DND-41 (cell line): Measurements from ENCODE around the gene ROPN1B.

Source experiments
- ATAC-seq: fragments of 200-7000 bp; cut with Tn5 transposase; 3 replicates; pipeline ENCODE4 v1.9.1; 2021; ENCODE audit warnings: low read depth; ENCODE audit not compliant: insufficient read depth
- DNase-seq: peaks from one replicate; pipeline ENCODE4 v3.0.0-alpha.2; 2020
- H2AFZ ChIP-seq: 2 replicates; pipeline ENCODE4 v1.6.0; 2012; ENCODE audit warnings: low read depth, low read length
- H3K27ac ChIP-seq: 2 replicates; pipeline ENCODE4 v1.5.1; 2012; ENCODE audit warnings: low read length, inconsistent platforms
- H3K27me3 ChIP-seq: fragments of 200-600 bp; sonication (generic); 2 replicates; pipeline ENCODE4 v1.6.0; 2012; ENCODE audit warnings: low read length, mild to moderate bottlenecking, inconsistent platforms; ENCODE audit not compliant: insufficient read depth, poor library complexity
- H3K36me3 ChIP-seq: 2 replicates; pipeline ENCODE4 v1.5.1; 2012; ENCODE audit warnings: low read length, inconsistent platforms; ENCODE audit not compliant: insufficient read depth
- H3K4me1 ChIP-seq: 2 replicates; pipeline ENCODE4 v1.5.1; 2012; ENCODE audit warnings: mild to moderate bottlenecking, low read length; ENCODE audit not compliant: insufficient read depth
- H3K4me2 ChIP-seq: 2 replicates; pipeline ENCODE4 v1.6.0; 2012; ENCODE audit warnings: mild to moderate bottlenecking, moderate library complexity, low read length, inconsistent platforms; ENCODE audit not compliant: insufficient read depth
- H3K4me3 ChIP-seq, 2 experiments: fragments of 200-600 bp in 1 of 2; shearing (Covaris generic) in 1 of 2; 2 replicates each; pipeline ENCODE4 v1.5.1; 2012 to 2016; ENCODE audit warnings: inconsistent platforms in 2 of 2, low read length in 2 of 2, mild to moderate bottlenecking in 2 of 2, low read depth in 1 of 2, moderate library complexity in 1 of 2
- H3K79me2 ChIP-seq: 2 replicates; pipeline ENCODE4 v1.6.0; 2012; ENCODE audit warnings: low read length, inconsistent platforms; ENCODE audit not compliant: insufficient read depth
- H3K9ac ChIP-seq: 2 replicates; pipeline ENCODE4 v1.6.0; 2012; ENCODE audit warnings: low read depth, mild to moderate bottlenecking, inconsistent platforms, low read length, moderate library complexity
- H3K9me3 ChIP-seq: 2 replicates; pipeline ENCODE4 v1.5.1; 2012; ENCODE audit warnings: low read length, moderate library complexity, mild to moderate bottlenecking, inconsistent platforms; ENCODE audit not compliant: insufficient read depth, severe bottlenecking
- H4K20me1 ChIP-seq: 2 replicates; pipeline ENCODE4 v1.6.0; 2012; ENCODE audit warnings: low read length; ENCODE audit not compliant: insufficient read depth
- CTCF ChIP-seq: IDR thresholded peaks from 2 replicates; pipeline ENCODE4 v1.5.1; 2012; ENCODE audit warnings: borderline replicate concordance, low read length, moderate library complexity, mild to moderate bottlenecking; ENCODE audit not compliant: poor library complexity, severe bottlenecking; ENCODE audit errors: extremely low read depth
- EZH2 ChIP-seq: IDR thresholded peaks from 3 replicates; pipeline ENCODE4 v1.6.1; 2012; ENCODE audit warnings: borderline replicate concordance, low read depth, mild to moderate bottlenecking, moderate library complexity, low read length, inconsistent platforms; ENCODE audit not compliant: severe bottlenecking

ROPN1B gene

GRCh38 chr3:126002189-126002588 lies 33.2 kb downstream of the ROPN1B start:
- H4K20me1 ChIP-seq = no peaks in the 10 kb centered on the region
- no peak overlapping the region for H2AFZ ChIP-seq
- H3K4me1 ChIP-seq = no peaks in the 10 kb centered on the region
- H3K36me3 ChIP-seq = peaks cover 8% of the 10 kb centered on the region
- H3K27ac ChIP-seq = no peak overlapping the region
- H3K4me3 ChIP-seq = no peak overlapping the region
- H3K27me3 ChIP-seq = no peaks in the 10 kb centered on the region
- no peak overlapping the region for H3K9ac ChIP-seq
- H3K79me2 ChIP-seq = no peaks in the 10 kb centered on the region
- ATAC-seq (no peak), DNase-seq (no peak)
- TF ChIP-seq EZH2 (no peak), CTCF (no peak)
- no peaks in the 10 kb centered on the region for H3K9me3 ChIP-seq
- H3K4me2 ChIP-seq = no peak overlapping the region

GRCh38 chr3:126003447-126004190 lies 34.6 kb downstream of the ROPN1B start:
- Histone ChIP-seq H3K36me3 (peaks cover 18% of the 10 kb centered on the region), H4K20me1 (no peaks in the 10 kb centered on the region), H3K9ac (no peak overlapping the region), H2AFZ (no peak overlapping the region), H3K9me3 (no peaks in the 10 kb centered on the region), H3K4me2 (no peak overlapping the region), H3K4me3 (no peak overlapping the region), H3K27ac (no peak overlapping the region), H3K79me2 (no peaks in the 10 kb centered on the region), H3K27me3 (no peaks in the 10 kb centered on the region), H3K4me1 (no peaks in the 10 kb centered on the region)
- DNase-seq = no peak
- no peak for ATAC-seq
- TF ChIP-seq EZH2 (no peak), CTCF (no peak)

- no peaks in the 10 kb centered on the region for H3K4me1 ChIP-seq
- ATAC-seq = no peak
- no peak overlapping the region for H2AFZ ChIP-seq
These were observed 35.2 kb downstream of the ROPN1B start for GRCh38 chr3:126004217-126004616.

More at GRCh38 chr3:126004217-126004616, 35.2 kb downstream of the ROPN1B start:
- no peaks in the 10 kb centered on the region for H4K20me1 ChIP-seq
- H3K9me3 ChIP-seq = no peaks in the 10 kb centered on the region
- H3K4me2 ChIP-seq = no peak overlapping the region
- H3K9ac ChIP-seq = no peak overlapping the region
- peaks cover 18% of the 10 kb centered on the region for H3K36me3 ChIP-seq
- no peak for DNase-seq
- H3K27ac ChIP-seq = no peak overlapping the region
- TF ChIP-seq CTCF (no peak), EZH2 (no peak)
- H3K4me3 ChIP-seq = no peak overlapping the region
- H3K27me3 ChIP-seq = no peaks in the 10 kb centered on the region
- no peaks in the 10 kb centered on the region for H3K79me2 ChIP-seq
